Measurements from ENCODE around the gene SLC41A3.

Gene SLC41A3

GRCh38 chr3:126064627-126065258 is 19.2 kb downstream of the SLC41A3 start:
- Mint-ChIP-seq H3K9me3 (no peaks in the 10 kb centered on the region), H3K27ac (no peak overlapping the region), H3K4me1 (ENCODE audit: low read depth) (no peaks in the 10 kb centered on the region), H3K36me3 (ENCODE audit: low read depth) (no peaks in the 10 kb centered on the region), H3K27me3 (ENCODE audit: low read depth) (no peaks in the 10 kb centered on the region), H3K4me3 (no peak overlapping the region)

- Mint-ChIP-seq H3K4me3 (no peak overlapping the region), H3K27me3 (ENCODE audit: low read depth) (no peaks in the 10 kb centered on the region), H3K36me3 (ENCODE audit: low read depth) (no peaks in the 10 kb centered on the region), H3K4me1 (ENCODE audit: low read depth) (no peaks in the 10 kb centered on the region), H3K9me3 (no peaks in the 10 kb centered on the region), H3K27ac (no peak overlapping the region)
Measured at GRCh38 chr3:126063358-126063965, 20.5 kb downstream of the SLC41A3 start.

GRCh38 chr3:126061301-126062032 is 22.5 kb downstream of the SLC41A3 start:
- Mint-ChIP-seq H3K27ac (no peak overlapping the region), H3K4me3 (no peak overlapping the region), H3K4me1 (ENCODE audit: low read depth) (no peaks in the 10 kb centered on the region), H3K27me3 (ENCODE audit: low read depth) (no peaks in the 10 kb centered on the region), H3K9me3 (no peaks in the 10 kb centered on the region), H3K36me3 (ENCODE audit: low read depth) (no peaks in the 10 kb centered on the region)

- no peak overlapping the region for H3K27ac Mint-ChIP-seq
- no peaks in the 10 kb centered on the region for H3K36me3 Mint-ChIP-seq (ENCODE audit: low read depth)
- no peaks in the 10 kb centered on the region for H3K27me3 Mint-ChIP-seq (ENCODE audit: low read depth)
- no peaks in the 10 kb centered on the region for H3K9me3 Mint-ChIP-seq
- no peak overlapping the region for H3K4me3 Mint-ChIP-seq
- H3K4me1 Mint-ChIP-seq (ENCODE audit: low read depth), result no peaks in the 10 kb centered on the region
Measured at GRCh38 chr3:126060613-126061145, 23.2 kb downstream of the SLC41A3 start.

- Mint-ChIP-seq H3K9me3 (no peaks in the 10 kb centered on the region), H3K4me3 (no peak overlapping the region), H3K27ac (no peak overlapping the region), H3K36me3 (ENCODE audit: low read depth) (no peaks in the 10 kb centered on the region), H3K4me1 (ENCODE audit: low read depth) (no peaks in the 10 kb centered on the region), H3K27me3 (ENCODE audit: low read depth) (no peaks in the 10 kb centered on the region)
Measured at GRCh38 chr3:126058666-126059065, 25.3 kb downstream of the SLC41A3 start.

- no peaks in the 10 kb centered on the region for H3K4me1 Mint-ChIP-seq (ENCODE audit: low read depth)
- H3K9me3 Mint-ChIP-seq, result no peaks in the 10 kb centered on the region
- H3K4me3 Mint-ChIP-seq, result no peak overlapping the region
- H3K36me3 Mint-ChIP-seq (ENCODE audit: low read depth), result no peaks in the 10 kb centered on the region
- no peaks in the 10 kb centered on the region for H3K27me3 Mint-ChIP-seq (ENCODE audit: low read depth)
- no peak overlapping the region for H3K27ac Mint-ChIP-seq
Measured at GRCh38 chr3:126057936-126058335, 26.0 kb downstream of the SLC41A3 start.

GRCh38 chr3:126057501-126057819 is 26.5 kb downstream of the SLC41A3 start:
- Mint-ChIP-seq H3K4me1 (ENCODE audit: low read depth) (peaks cover 5% of the 10 kb centered on the region), H3K4me3 (no peak overlapping the region), H3K27me3 (ENCODE audit: low read depth) (no peaks in the 10 kb centered on the region), H3K36me3 (ENCODE audit: low read depth) (no peaks in the 10 kb centered on the region), H3K27ac (no peak overlapping the region), H3K9me3 (no peaks in the 10 kb centered on the region)

GRCh38 chr3:126056681-126057500 is 27.0 kb downstream of the SLC41A3 start:
- H3K36me3 Mint-ChIP-seq (ENCODE audit: low read depth), result no peaks in the 10 kb centered on the region
- H3K27me3 Mint-ChIP-seq (ENCODE audit: low read depth), result no peaks in the 10 kb centered on the region
- H3K4me1 Mint-ChIP-seq (ENCODE audit: low read depth), result peaks cover 8% of the 10 kb centered on the region
- no peak overlapping the region for H3K27ac Mint-ChIP-seq
- no peaks in the 10 kb centered on the region for H3K9me3 Mint-ChIP-seq
- no peak overlapping the region for H3K4me3 Mint-ChIP-seq

GRCh38 chr3:126056088-126056487 is 27.8 kb downstream of the SLC41A3 start:
- no peaks in the 10 kb centered on the region for H3K9me3 Mint-ChIP-seq
- H3K4me1 Mint-ChIP-seq (ENCODE audit: low read depth), result peaks cover 8% of the 10 kb centered on the region

GRCh38 chr3:126054870-126055269 is 29.1 kb downstream of the SLC41A3 start:
- Mint-ChIP-seq H3K4me1 (ENCODE audit: low read depth) (peaks cover 11% of the 10 kb centered on the region), H3K36me3 (ENCODE audit: low read depth) (no peaks in the 10 kb centered on the region), H3K27me3 (ENCODE audit: low read depth) (no peaks in the 10 kb centered on the region), H3K27ac (no peak overlapping the region), H3K4me3 (no peak overlapping the region), H3K9me3 (no peaks in the 10 kb centered on the region)

More at GRCh38 chr3:126056088-126056487, 27.8 kb downstream of the SLC41A3 start:
- Mint-ChIP-seq H3K36me3 (ENCODE audit: low read depth) (no peaks in the 10 kb centered on the region), H3K27me3 (ENCODE audit: low read depth) (no peaks in the 10 kb centered on the region), H3K4me3 (no peak overlapping the region), H3K27ac (no peak overlapping the region)

- Mint-ChIP-seq H3K4me3 (no peak overlapping the region), H3K27ac (no peak overlapping the region), H3K27me3 (ENCODE audit: low read depth) (no peaks in the 10 kb centered on the region), H3K4me1 (ENCODE audit: low read depth) (peaks cover 11% of the 10 kb centered on the region), H3K9me3 (no peaks in the 10 kb centered on the region), H3K36me3 (ENCODE audit: low read depth) (no peaks in the 10 kb centered on the region)
Measured at GRCh38 chr3:126053949-126054569, 29.9 kb downstream of the SLC41A3 start.

- no peak overlapping the region for H3K4me3 Mint-ChIP-seq
- no peaks in the 10 kb centered on the region for H3K27me3 Mint-ChIP-seq (ENCODE audit: low read depth)
- H3K4me1 Mint-ChIP-seq (ENCODE audit: low read depth), result peaks cover 11% of the 10 kb centered on the region
- H3K36me3 Mint-ChIP-seq (ENCODE audit: low read depth), result no peaks in the 10 kb centered on the region
- H3K9me3 Mint-ChIP-seq, result no peaks in the 10 kb centered on the region
- H3K27ac Mint-ChIP-seq, result no peak overlapping the region
Measured at GRCh38 chr3:126053513-126053912, 30.4 kb downstream of the SLC41A3 start.

- no peak overlapping the region for H3K4me3 Mint-ChIP-seq
- H3K27me3 Mint-ChIP-seq (ENCODE audit: low read depth), result no peaks in the 10 kb centered on the region
- peaks cover 11% of the 10 kb centered on the region for H3K4me1 Mint-ChIP-seq (ENCODE audit: low read depth)
- H3K36me3 Mint-ChIP-seq (ENCODE audit: low read depth), result no peaks in the 10 kb centered on the region
- no peak overlapping the region for H3K27ac Mint-ChIP-seq
- H3K9me3 Mint-ChIP-seq, result no peaks in the 10 kb centered on the region
Measured at GRCh38 chr3:126052196-126053058, 31.5 kb downstream of the SLC41A3 start.
